Hepatocyte (in vitro differentiated cells): ENCODE data around the gene FITM1.

ENCODE experiments used
- CTCF ChIP-seq: fragments of 200-600 bp; sonication (generic); IDR thresholded peaks from 2 replicates; pipeline ENCODE4 v1.5.1; 2016; ENCODE audit warnings: antibody characterized with exemption, mild to moderate bottlenecking; ENCODE audit not compliant: poor library complexity
- EZH2 ChIP-seq: fragments of 200-600 bp; sonication (generic); IDR thresholded peaks from 2 replicates; pipeline ENCODE4 v1.6.1; 2016; ENCODE audit warnings: antibody characterized with exemption, mild to moderate bottlenecking, borderline replicate concordance
- EZH2phosphoT487 ChIP-seq: fragments of 200-600 bp; sonication (generic); IDR thresholded peaks from one replicate; pipeline ENCODE4 v1.6.1; 2018; ENCODE audit warnings: antibody characterized with exemption, mild to moderate bottlenecking, low read depth, moderate library complexity; ENCODE audit not compliant: unreplicated experiment, severe bottlenecking

- no peak for TF ChIP-seq CTCF
- no peak for TF ChIP-seq EZH2
- no peak for TF ChIP-seq EZH2phosphoT487
These were observed 38.4 kb upstream of the FITM1 start for GRCh38 chr14:24092110-24092504.
